Mesenchymal stem cell (in vitro differentiated cells and primary cell): ENCODE data around the gene FKRP. TPM values are rescaled to one million over a fixed set of nuclear protein-coding genes. Genes with fewer than 3 reads are reported as not detected.
"Not testable (repeated sequence)": the region's sequence is repeated elsewhere in the genome, so short reads cannot be mapped to it uniquely, and the experiment has no call there.

Source experiments
- DNase-seq: peaks from one replicate; pipeline ENCODE4 v3.0.0-alpha.2; 2013
- H2AFZ ChIP-seq: one replicate; pipeline ENCODE4 v1.6.1; 2013; ENCODE audit warnings: low read depth, mild to moderate bottlenecking, control low read depth, inconsistent platforms, low read length, moderate library complexity
- H2AK5ac ChIP-seq: 2 replicates; pipeline ENCODE4 v1.6.1; 2013; ENCODE audit warnings: low read length, moderate library complexity, mild to moderate bottlenecking, inconsistent platforms; ENCODE audit not compliant: severe bottlenecking
- H2BK120ac ChIP-seq: one replicate; pipeline ENCODE4 v1.6.1; 2013; ENCODE audit warnings: low read depth, mild to moderate bottlenecking, inconsistent platforms, low read length, moderate library complexity
- H2BK12ac ChIP-seq, 2 experiments: one replicate each; pipeline ENCODE4 v1.6.1; 2013; ENCODE audit warnings: inconsistent platforms in 2 of 2, low read length in 2 of 2, mild to moderate bottlenecking in 2 of 2, moderate library complexity in 2 of 2, control low read depth in 1 of 2
- H2BK15ac ChIP-seq: one replicate; pipeline ENCODE4 v1.6.1; 2013; ENCODE audit warnings: mild to moderate bottlenecking, low read depth, inconsistent platforms; ENCODE audit not compliant: poor library complexity, severe bottlenecking
- H2BK5ac ChIP-seq: 2 replicates; pipeline ENCODE4 v1.6.1; 2013; ENCODE audit warnings: low read depth, mild to moderate bottlenecking, low read length, control low read depth, inconsistent platforms; ENCODE audit not compliant: poor library complexity, severe bottlenecking
- H3K14ac ChIP-seq, 2 experiments: one replicate each; pipeline ENCODE4 v1.6.1; 2013; ENCODE audit warnings: inconsistent platforms in 2 of 2, low read length in 2 of 2, control low read depth in 1 of 2, mild to moderate bottlenecking in 1 of 2, moderate library complexity in 1 of 2
- H3K18ac ChIP-seq, 2 experiments: one replicate each; pipeline ENCODE4 v1.6.1; 2013; ENCODE audit warnings: inconsistent platforms in 2 of 2, low read length in 2 of 2, control low read depth in 1 of 2, low read depth in 1 of 2, mild to moderate bottlenecking in 1 of 2
- H3K23ac ChIP-seq, 2 experiments: one replicate each; pipeline ENCODE4 v1.6.1; 2013; ENCODE audit warnings: inconsistent platforms in 2 of 2, low read length in 2 of 2, mild to moderate bottlenecking in 2 of 2, moderate library complexity in 2 of 2, control low read depth in 1 of 2
- H3K27ac ChIP-seq: 2 replicates; pipeline ENCODE4 v1.5.1; 2013; ENCODE audit warnings: mild to moderate bottlenecking, moderate library complexity, low read length, control low read depth, inconsistent platforms; ENCODE audit not compliant: poor library complexity, severe bottlenecking
- H3K27me3 ChIP-seq, 2 experiments: 2 replicates each; pipeline versions ENCODE4 v1.6.1 to v1.7.0; 2013; ENCODE audit warnings: low read length in 2 of 2, mild to moderate bottlenecking in 2 of 2, moderate library complexity in 2 of 2, control low read depth in 1 of 2, inconsistent platforms in 1 of 2; ENCODE audit not compliant: control insufficient read depth in 1 of 2, insufficient read depth in 1 of 2
- H3K36me3 ChIP-seq, 2 experiments: 2 replicates each; pipeline versions ENCODE4 v1.6.1 to v1.7.0; 2013; ENCODE audit warnings: low read length in 2 of 2, control low read depth in 1 of 2, inconsistent platforms in 1 of 2, low read depth in 1 of 2, mild to moderate bottlenecking in 1 of 2; ENCODE audit not compliant: insufficient read depth in 2 of 2, control insufficient read depth in 1 of 2
- H3K4ac ChIP-seq, 2 experiments: one replicate each; pipeline ENCODE4 v1.6.1; 2013; ENCODE audit warnings: inconsistent platforms in 2 of 2, low read length in 2 of 2, mild to moderate bottlenecking in 2 of 2, moderate library complexity in 2 of 2, control low read depth in 1 of 2, low read depth in 1 of 2
- H3K4me1 ChIP-seq: 2 replicates; pipeline ENCODE4 v1.6.1; 2013; ENCODE audit warnings: low read depth, low read length, control low read depth; ENCODE audit not compliant: control insufficient read depth, insufficient read depth
- H3K4me2 ChIP-seq: 2 replicates; pipeline ENCODE4 v1.6.1; 2013; ENCODE audit warnings: low read length, mild to moderate bottlenecking, inconsistent platforms; ENCODE audit not compliant: poor library complexity, severe bottlenecking
- H3K4me3 ChIP-seq, 2 experiments: 2 replicates each; pipeline versions ENCODE4 v1.5.1 to v1.7.0; 2013; ENCODE audit warnings: low read length in 2 of 2, mild to moderate bottlenecking in 2 of 2, control low read depth in 1 of 2, low read depth in 1 of 2; ENCODE audit not compliant: insufficient read depth in 1 of 2
- H3K79me1 ChIP-seq: replicated peaks from 2 replicates; pipeline ENCODE4 v1.6.1; 2013; ENCODE audit warnings: mild to moderate bottlenecking, control low read depth, low read length, inconsistent platforms; ENCODE audit not compliant: poor library complexity, severe bottlenecking
- H3K9ac ChIP-seq: 2 replicates; pipeline ENCODE4 v1.7.0; 2013; ENCODE audit warnings: mild to moderate bottlenecking, low read length, moderate library complexity
- H3K9me3 ChIP-seq: 2 replicates; pipeline ENCODE4 v1.7.0; 2013; ENCODE audit warnings: mild to moderate bottlenecking, low read length; ENCODE audit not compliant: control insufficient read depth
- H4K8ac ChIP-seq: one replicate; pipeline ENCODE4 v1.6.1; 2013; ENCODE audit warnings: inconsistent platforms, mild to moderate bottlenecking, low read length, moderate library complexity
- H4K91ac ChIP-seq: one replicate; pipeline ENCODE4 v1.6.1; 2013; ENCODE audit warnings: mild to moderate bottlenecking, low read length, inconsistent platforms
- WGBS: methylation state at CpG from one replicate; pipeline ENCODE4 v1.1.7; 2013; ENCODE audit warnings: mixed read lengths; 5-methylcytosine and 5-hydroxymethylcytosine counted together
- small RNA-seq: library from polyadenylated mRNA; stranded (forward); fragments of <200 nt; extraction: miRNeasy Mini kit (QIAGEN cat#:217004); gene quantifications from one replicate; pipeline ENCODE3, GENCODE V24; 2013; ENCODE audit warnings: low read depth

FKRP gene

GRCh38 chr19:46803555-46803954 is 57.7 kb downstream of the FKRP start:
- WGBS: 37% methylated on average over 2 of the region's 2 CpGs
- no peak overlapping the region for H2AK5ac ChIP-seq
- no peak for DNase-seq
- no peak overlapping the region for H4K8ac ChIP-seq
- H3K36me3 ChIP-seq: no peaks in the 10 kb centered on the region
- no peak overlapping the region for H2BK120ac ChIP-seq
- H2AFZ ChIP-seq: no peak overlapping the region
- H2BK5ac ChIP-seq: no peak overlapping the region
- H3K9me3 ChIP-seq: no peaks in the 10 kb centered on the region
- H3K27ac ChIP-seq: no peak overlapping the region
- H3K23ac ChIP-seq: no peak overlapping the region
- H3K4me1 ChIP-seq: no peaks in the 10 kb centered on the region
- no peak overlapping the region for H3K4me2 ChIP-seq
- no peak overlapping the region for H2BK12ac ChIP-seq
- H2BK15ac ChIP-seq: no peak overlapping the region
- H3K4ac ChIP-seq: no peak overlapping the region
- H3K27me3 ChIP-seq: no peaks in the 10 kb centered on the region
- no peak overlapping the region for H4K91ac ChIP-seq
- H3K18ac ChIP-seq: no peak overlapping the region
- no peaks in the 10 kb centered on the region for H3K79me1 ChIP-seq
- H3K9ac ChIP-seq: no peak overlapping the region
- no peak overlapping the region for H3K14ac ChIP-seq
- H3K4me3 ChIP-seq: no peak overlapping the region

GRCh38 chr19:46804432-46804831 is 58.6 kb downstream of the FKRP start:
- not testable (repeated sequence) for H3K9me3 ChIP-seq, H3K14ac ChIP-seq, H3K27ac ChIP-seq, H2BK5ac ChIP-seq, H3K23ac ChIP-seq, H2BK12ac ChIP-seq, H3K18ac ChIP-seq, H2BK15ac ChIP-seq, H2BK120ac ChIP-seq, H3K4ac ChIP-seq, H2AK5ac ChIP-seq, DNase-seq, H3K79me1 ChIP-seq, H3K4me1 ChIP-seq, H2AFZ ChIP-seq, H3K4me2 ChIP-seq, H3K36me3 ChIP-seq, H3K27me3 ChIP-seq, H3K4me3 ChIP-seq, H4K91ac ChIP-seq, H3K9ac ChIP-seq, H4K8ac ChIP-seq
- 97% methylated on average over 3 of the region's 4 CpGs for WGBS

GRCh38 chr19:46806656-46807055 is 60.8 kb downstream of the FKRP start:
- H3K18ac ChIP-seq: no peak overlapping the region
- 90% methylated on average over 7 of the region's 7 CpGs for WGBS
- H2AFZ ChIP-seq: no peak overlapping the region
- H3K79me1 ChIP-seq: no peaks in the 10 kb centered on the region
- H2AK5ac ChIP-seq: no peak overlapping the region
- H3K14ac ChIP-seq: peak overlapping the region in 1 of 2 experiments; percentile 55
- H3K4me3 ChIP-seq: no peak overlapping the region
- H2BK5ac ChIP-seq: no peak overlapping the region
- H3K23ac ChIP-seq: no peak overlapping the region
- no peak overlapping the region for H3K4ac ChIP-seq
- H2BK120ac ChIP-seq: no peak overlapping the region
- H2BK15ac ChIP-seq: no peak overlapping the region
- H3K4me1 ChIP-seq: no peaks in the 10 kb centered on the region
- no peak overlapping the region for H4K8ac ChIP-seq
- H3K9ac ChIP-seq: no peak overlapping the region
- H3K27ac ChIP-seq: no peak overlapping the region
- H3K9me3 ChIP-seq: no peaks in the 10 kb centered on the region
- no peak overlapping the region for H3K4me2 ChIP-seq
- H4K91ac ChIP-seq: no peak overlapping the region
- H3K36me3 ChIP-seq: no peaks in the 10 kb centered on the region
- no peak for DNase-seq
- H3K27me3 ChIP-seq: no peaks in the 10 kb centered on the region
- H2BK12ac ChIP-seq: no peak overlapping the region

Small RNAs within 50 kb of the gene (small RNA-seq; reads per million reads assigned to genes)
- 1.2 reads per million for gene MIR320E
- not detected for gene RF00019
